Measurements from ENCODE around the gene E4F1.
"Not testable (repeated sequence)": the region's sequence is repeated elsewhere in the genome, so short reads cannot be mapped to it uniquely, and the experiment has no call there.

The E4F1 gene

GRCh38 chr16:2237102-2237482 lies 13.7 kb downstream of the E4F1 start:
- no peaks in the 10 kb centered on the region for H3K9me3 ChIP-seq (ENCODE audit: control insufficient read depth in 2 of 2, low read length in 2 of 2)
- H3K27ac ChIP-seq (ENCODE audit: low read length), result no peak overlapping the region
- H3K4me1 ChIP-seq (ENCODE audit: control insufficient read depth, insufficient read depth, low read length), result peaks cover 21% of the 10 kb centered on the region
- peaks cover 20 to 31% of the 10 kb centered on the region in 2 donors for H3K27me3 ChIP-seq (ENCODE audit: control insufficient read depth in 1 of 2, insufficient read depth in 2 of 2, low read length in 2 of 2)
- no peak overlapping the region for H3K9ac ChIP-seq (ENCODE audit: low read length in 2 of 2)
- peak overlapping the region in 1 of 2 donors; percentile 35 for H3K4me3 ChIP-seq (ENCODE audit: low read length in 2 of 2)
- peaks cover 27 to 30% of the 10 kb centered on the region in 2 donors for H3K36me3 ChIP-seq (ENCODE audit: control insufficient read depth in 2 of 2, insufficient read depth in 2 of 2, low read length in 2 of 2)

GRCh38 chr16:2237493-2238149 lies 14.2 kb downstream of the E4F1 start:
- H3K9ac ChIP-seq (ENCODE audit: low read length in 2 of 2), result no peak overlapping the region
- H3K27me3 ChIP-seq (ENCODE audit: control insufficient read depth in 1 of 2, insufficient read depth in 2 of 2, low read length in 2 of 2), result peaks cover 20 to 31% of the 10 kb centered on the region in 2 donors
- H3K36me3 ChIP-seq (ENCODE audit: control insufficient read depth in 2 of 2, insufficient read depth in 2 of 2, low read length in 2 of 2), result peaks cover 28 to 32% of the 10 kb centered on the region in 2 donors
- H3K9me3 ChIP-seq (ENCODE audit: control insufficient read depth in 2 of 2, low read length in 2 of 2), result no peaks in the 10 kb centered on the region
- no peak overlapping the region for H3K4me3 ChIP-seq (ENCODE audit: low read length in 2 of 2)
- peaks cover 21% of the 10 kb centered on the region for H3K4me1 ChIP-seq (ENCODE audit: control insufficient read depth, insufficient read depth, low read length)
- H3K27ac ChIP-seq (ENCODE audit: low read length), result no peak overlapping the region

DNA sequence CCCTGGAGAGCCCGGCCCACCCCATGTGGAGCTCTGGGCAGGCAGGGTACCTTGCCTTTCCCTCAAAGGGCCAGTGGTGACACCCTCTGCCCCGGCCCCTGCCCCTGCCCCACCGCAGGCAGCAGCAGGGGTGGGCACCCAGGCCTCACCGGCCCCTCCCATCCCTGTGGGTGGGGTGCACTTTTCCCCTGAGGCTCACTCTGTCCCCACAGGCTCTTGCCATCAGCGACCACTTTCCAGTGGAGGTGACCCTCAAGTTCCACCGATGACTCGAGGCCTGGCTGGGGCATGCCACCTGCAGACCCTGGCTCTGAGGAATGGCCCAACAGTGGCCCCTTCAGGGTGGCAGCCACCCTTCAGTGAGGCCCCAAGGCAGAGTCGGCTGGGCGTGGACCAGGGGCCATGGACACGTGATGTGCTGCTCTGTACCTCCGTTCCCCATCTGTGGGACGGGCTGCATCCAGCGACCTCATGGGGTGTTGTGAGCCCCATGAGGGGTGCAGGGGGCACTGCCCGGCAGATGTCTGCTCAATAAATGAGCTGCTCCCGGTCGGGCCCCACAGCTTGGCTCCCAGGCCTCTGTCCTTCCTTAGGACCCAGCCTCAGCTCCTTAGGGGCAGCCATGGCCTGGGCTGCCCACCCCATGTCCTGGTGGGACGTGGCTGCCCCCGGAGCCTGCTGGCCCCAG lies 14.9 kb downstream of the E4F1 start:
- Histone ChIP-seq H3K9me3 (ENCODE audit: control insufficient read depth in 2 of 2, low read length in 2 of 2) (no peaks in the 10 kb centered on the region), H3K27ac (ENCODE audit: low read length) (no peak overlapping the region), H3K9ac (ENCODE audit: low read length in 2 of 2) (no peak overlapping the region), H3K4me1 (ENCODE audit: control insufficient read depth, insufficient read depth, low read length) (peaks cover 21% of the 10 kb centered on the region), H3K36me3 (ENCODE audit: control insufficient read depth in 2 of 2, insufficient read depth in 2 of 2, low read length in 2 of 2) (peaks cover 23 to 29% of the 10 kb centered on the region in 2 donors), H3K27me3 (ENCODE audit: control insufficient read depth in 1 of 2, insufficient read depth in 2 of 2, low read length in 2 of 2) (peaks cover 16 to 31% of the 10 kb centered on the region in 2 donors), H3K4me3 (ENCODE audit: low read length in 2 of 2) (no peak overlapping the region)

GRCh38 chr16:2238838-2239675 lies 15.7 kb downstream of the E4F1 start:
- Histone ChIP-seq H3K4me1 (ENCODE audit: control insufficient read depth, insufficient read depth, low read length) (peaks cover 21% of the 10 kb centered on the region), H3K27ac (ENCODE audit: low read length) (no peak overlapping the region)

GRCh38 chr16:2240331-2240730 lies 16.9 kb downstream of the E4F1 start:
- not testable (repeated sequence) for H3K9me3 ChIP-seq (ENCODE audit: control insufficient read depth in 2 of 2, low read length in 2 of 2); H3K27ac ChIP-seq (ENCODE audit: low read length); H3K4me3 ChIP-seq (ENCODE audit: low read length in 2 of 2); H3K9ac ChIP-seq (ENCODE audit: low read length in 2 of 2)
- Histone ChIP-seq H3K4me1 (ENCODE audit: control insufficient read depth, insufficient read depth, low read length) (peaks cover 21% of the 10 kb centered on the region), H3K36me3 (ENCODE audit: control insufficient read depth in 2 of 2, insufficient read depth in 2 of 2, low read length in 2 of 2) (peaks cover 15 to 26% of the 10 kb centered on the region in 2 donors), H3K27me3 (ENCODE audit: control insufficient read depth in 1 of 2, insufficient read depth in 2 of 2, low read length in 2 of 2) (peaks cover 12 to 25% of the 10 kb centered on the region in 2 donors)

More at GRCh38 chr16:2238838-2239675, 15.7 kb downstream of the E4F1 start:
- Histone ChIP-seq H3K4me3 (ENCODE audit: low read length in 2 of 2) (no peak overlapping the region), H3K9me3 (ENCODE audit: control insufficient read depth in 2 of 2, low read length in 2 of 2) (no peaks in the 10 kb centered on the region), H3K36me3 (ENCODE audit: control insufficient read depth in 2 of 2, insufficient read depth in 2 of 2, low read length in 2 of 2) (peaks cover 22 to 29% of the 10 kb centered on the region in 2 donors), H3K27me3 (ENCODE audit: control insufficient read depth in 1 of 2, insufficient read depth in 2 of 2, low read length in 2 of 2) (peaks cover 14 to 31% of the 10 kb centered on the region in 2 donors), H3K9ac (ENCODE audit: low read length in 2 of 2) (no peak overlapping the region)

DNA sequence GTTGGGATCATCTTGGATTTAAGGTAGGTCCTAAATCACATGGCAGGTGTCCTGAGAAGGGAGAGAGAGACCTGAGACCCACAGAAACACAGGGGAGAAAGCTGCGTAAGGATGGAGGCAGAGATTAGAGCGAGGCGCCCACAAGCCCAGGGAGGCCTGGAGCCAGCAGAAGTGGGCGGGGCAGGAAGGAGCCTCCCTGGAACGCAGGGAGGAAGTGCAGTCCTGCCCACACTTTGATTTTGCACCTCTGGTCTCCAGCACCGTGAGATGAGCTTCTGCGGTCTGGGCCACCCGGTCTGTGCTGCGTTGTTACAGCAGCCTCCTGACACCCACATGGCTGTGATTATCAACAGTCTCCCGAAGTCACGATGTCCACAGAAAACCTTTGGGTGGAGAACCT lies 19.2 kb downstream of the E4F1 start:
- Histone ChIP-seq H3K9me3 (ENCODE audit: control insufficient read depth in 2 of 2, low read length in 2 of 2) (no peaks in the 10 kb centered on the region), H3K27me3 (ENCODE audit: control insufficient read depth in 1 of 2, insufficient read depth in 2 of 2, low read length in 2 of 2) (peaks cover 3% of the 10 kb centered on the region in 2 donors), H3K4me3 (ENCODE audit: low read length in 2 of 2) (no peak overlapping the region), H3K27ac (ENCODE audit: low read length) (no peak overlapping the region), H3K36me3 (ENCODE audit: control insufficient read depth in 2 of 2, insufficient read depth in 2 of 2, low read length in 2 of 2) (peaks cover 23 to 30% of the 10 kb centered on the region in 2 donors), H3K4me1 (ENCODE audit: control insufficient read depth, insufficient read depth, low read length) (peaks cover 6% of the 10 kb centered on the region), H3K9ac (ENCODE audit: low read length in 2 of 2) (no peak overlapping the region)

DNA sequence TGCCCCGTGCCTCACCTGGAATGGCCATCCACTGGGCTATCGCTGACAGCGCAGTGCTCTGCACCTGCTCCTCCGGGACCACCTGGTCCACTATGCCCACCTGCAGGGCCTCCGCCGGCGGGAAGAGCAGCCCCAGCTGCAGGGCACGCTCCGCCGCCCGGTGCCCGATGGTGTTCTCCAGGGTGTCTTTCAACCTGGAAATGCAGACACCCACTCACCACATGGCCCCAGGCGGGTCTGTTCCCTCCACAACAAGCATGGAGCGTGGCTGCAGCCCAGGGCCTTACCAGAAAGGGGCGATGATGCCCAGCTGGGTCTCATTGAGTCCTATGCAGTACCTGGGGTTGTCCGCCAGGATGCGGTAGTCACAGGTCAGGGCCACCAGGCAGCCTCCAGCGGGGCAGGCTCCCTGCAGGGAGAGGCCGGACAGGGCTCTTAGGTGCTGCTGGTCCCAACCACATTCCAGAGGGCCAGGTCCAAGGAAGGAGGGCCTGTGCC lies 19.7 kb downstream of the E4F1 start:
- H3K27me3 ChIP-seq (ENCODE audit: control insufficient read depth in 1 of 2, insufficient read depth in 2 of 2, low read length in 2 of 2), result no peaks in the 10 kb centered on the region
- no peak overlapping the region for H3K27ac ChIP-seq (ENCODE audit: low read length)
- H3K4me3 ChIP-seq (ENCODE audit: low read length in 2 of 2), result no peak overlapping the region
- no peaks in the 10 kb centered on the region for H3K9me3 ChIP-seq (ENCODE audit: control insufficient read depth in 2 of 2, low read length in 2 of 2)
- H3K9ac ChIP-seq (ENCODE audit: low read length in 2 of 2), result no peak overlapping the region
- peaks cover 1% of the 10 kb centered on the region for H3K4me1 ChIP-seq (ENCODE audit: control insufficient read depth, insufficient read depth, low read length)
- peaks cover 23 to 30% of the 10 kb centered on the region in 2 donors for H3K36me3 ChIP-seq (ENCODE audit: control insufficient read depth in 2 of 2, insufficient read depth in 2 of 2, low read length in 2 of 2)

- Histone ChIP-seq H3K4me3 (ENCODE audit: low read length in 2 of 2) (no peak overlapping the region), H3K27ac (ENCODE audit: low read length) (no peak overlapping the region), H3K9ac (ENCODE audit: low read length in 2 of 2) (no peak overlapping the region), H3K36me3 (ENCODE audit: control insufficient read depth in 2 of 2, insufficient read depth in 2 of 2, low read length in 2 of 2) (peaks cover 23 to 30% of the 10 kb centered on the region in 2 donors), H3K4me1 (ENCODE audit: control insufficient read depth, insufficient read depth, low read length) (no peaks in the 10 kb centered on the region), H3K9me3 (ENCODE audit: control insufficient read depth in 2 of 2, low read length in 2 of 2) (no peaks in the 10 kb centered on the region), H3K27me3 (ENCODE audit: control insufficient read depth in 1 of 2, insufficient read depth in 2 of 2, low read length in 2 of 2) (no peaks in the 10 kb centered on the region)
Measured at GRCh38 chr16:2243781-2244180, 20.4 kb downstream of the E4F1 start.

GRCh38 chr16:2244301-2244700 lies 20.9 kb downstream of the E4F1 start:
- Histone ChIP-seq H3K27me3 (ENCODE audit: control insufficient read depth in 1 of 2, insufficient read depth in 2 of 2, low read length in 2 of 2) (no peaks in the 10 kb centered on the region), H3K27ac (ENCODE audit: low read length) (no peak overlapping the region), H3K4me1 (ENCODE audit: control insufficient read depth, insufficient read depth, low read length) (no peaks in the 10 kb centered on the region), H3K36me3 (ENCODE audit: control insufficient read depth in 2 of 2, insufficient read depth in 2 of 2, low read length in 2 of 2) (peaks cover 23 to 30% of the 10 kb centered on the region in 2 donors), H3K9me3 (ENCODE audit: control insufficient read depth in 2 of 2, low read length in 2 of 2) (no peaks in the 10 kb centered on the region), H3K9ac (ENCODE audit: low read length in 2 of 2) (no peak overlapping the region), H3K4me3 (ENCODE audit: low read length in 2 of 2) (no peak overlapping the region)

DNA sequence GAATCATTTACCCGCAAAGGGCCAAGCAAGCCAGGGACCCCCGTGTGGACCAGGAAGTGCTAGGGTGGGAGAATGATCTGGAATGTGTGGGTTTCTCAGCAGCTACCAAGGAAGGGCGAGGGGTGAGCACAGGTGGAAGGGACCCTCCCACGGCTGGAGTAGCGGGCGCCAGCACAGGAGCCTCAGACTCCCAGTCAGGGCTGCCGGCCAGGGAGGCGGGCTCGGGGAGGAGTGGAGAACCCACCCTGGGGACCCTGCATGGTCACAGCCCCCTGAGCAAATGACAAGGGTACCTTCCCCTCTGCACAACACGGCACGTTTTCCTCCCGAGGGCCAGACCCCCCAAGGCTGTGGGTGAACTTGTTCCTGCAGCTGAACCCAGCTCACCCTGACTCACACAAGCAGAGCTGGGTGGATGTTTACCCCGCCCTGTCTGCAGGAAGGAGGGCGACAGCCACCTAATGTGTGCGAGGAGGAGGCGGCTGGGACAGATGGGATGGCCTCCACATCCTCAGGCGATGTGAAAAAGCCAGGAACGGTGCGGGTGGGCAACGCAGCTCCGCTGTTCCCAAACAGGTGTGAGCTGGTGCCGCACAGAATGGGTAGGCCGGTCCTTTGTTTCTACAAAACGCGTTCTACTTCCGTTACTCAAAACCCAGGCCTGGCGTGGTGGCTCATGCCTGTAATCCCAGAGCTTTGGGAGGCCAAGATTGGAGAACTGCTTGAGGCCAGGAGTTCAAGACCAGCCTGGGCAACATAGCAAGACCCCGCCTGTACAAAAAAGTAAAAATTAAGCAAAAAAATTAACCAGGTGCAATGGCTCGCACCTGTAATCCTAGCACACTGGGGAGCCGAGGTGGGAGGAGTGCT lies 21.8 kb downstream of the E4F1 start:
- H3K27me3 ChIP-seq (ENCODE audit: control insufficient read depth in 1 of 2, insufficient read depth in 2 of 2, low read length in 2 of 2), result no peaks in the 10 kb centered on the region
- H3K9ac ChIP-seq (ENCODE audit: low read length in 2 of 2), result no peak overlapping the region
- H3K27ac ChIP-seq (ENCODE audit: low read length), result no peak overlapping the region
- peaks cover 1% of the 10 kb centered on the region for H3K4me1 ChIP-seq (ENCODE audit: control insufficient read depth, insufficient read depth, low read length)
- no peaks in the 10 kb centered on the region for H3K9me3 ChIP-seq (ENCODE audit: control insufficient read depth in 2 of 2, low read length in 2 of 2)
- peaks cover 23 to 30% of the 10 kb centered on the region in 2 donors for H3K36me3 ChIP-seq (ENCODE audit: control insufficient read depth in 2 of 2, insufficient read depth in 2 of 2, low read length in 2 of 2)
- no peak overlapping the region for H3K4me3 ChIP-seq (ENCODE audit: low read length in 2 of 2)

Measured in stomach smooth muscle (tissue), 2 donors.